Measurements from ENCODE around the gene TNFRSF1B. TPM values are rescaled to one million over a fixed set of nuclear protein-coding genes. Genes with fewer than 3 reads are reported as not detected.
"Not testable (repeated sequence)": the region's sequence is repeated elsewhere in the genome, so short reads cannot be mapped to it uniquely, and the experiment has no call there.

Gene TNFRSF1B
- total RNA-seq, 4 donors from 2014 or later: 2.1 to 17.5 (median 10.3) TPM

GRCh38 chr1:12208764-12209494 lies 42.1 kb downstream of the TNFRSF1B start:
- intact Hi-C loops (cut with DNase I): loop anchor here (2.0 kb wide), 1 partner anchor 84 kb away; no protein-coding TSS in a partner anchor
- H3K27me3 ChIP-seq: no peaks in the 10 kb centered on the region
- no peaks in the 10 kb centered on the region for H3K9me3 ChIP-seq
- peaks cover 0 to 7% (median 4%) of the 10 kb centered on the region in 3 donors for H3K36me3 ChIP-seq
- peaks cover 0 to 21% (median 5%) of the 10 kb centered on the region in 3 donors for H3K4me1 ChIP-seq
- no peak for DNase-seq
- H3K4me3 ChIP-seq: no peak overlapping the region
- H3K27ac ChIP-seq: peak overlapping the region in 1 of 4 donors; percentile 10
- peak; percentile 85 to 98 (median 96) for TF ChIP-seq CTCF (IDR thresholded peaks at IDR 0.05)
- TF ChIP-seq POLR2A (IDR thresholded peaks at IDR 0.05): no peak
- WGBS, 2 donors: 4 to 16% methylated on average over 7 to 10 of the region's 14 CpGs

- Histone ChIP-seq H3K9me3 (no peaks in the 10 kb centered on the region), H3K4me3 (no peak overlapping the region), H3K27ac (peak overlapping the region in 1 of 4 donors; percentile 10), H3K36me3 (peaks cover 0 to 7% (median 4%) of the 10 kb centered on the region in 3 donors), H3K4me1 (peaks cover 0 to 21% (median 5%) of the 10 kb centered on the region in 3 donors), H3K27me3 (no peaks in the 10 kb centered on the region)
- DNase-seq: no peak
- WGBS, 2 donors: 79 to 89% methylated on average over 1 of the region's 3 CpGs
- TF ChIP-seq POLR2A (IDR thresholded peaks at IDR 0.05) (no peak), CTCF (IDR thresholded peaks at IDR 0.05) (no peak)
- intact Hi-C loops (cut with DNase I): loop anchor here (2.0 kb wide), 1 partner anchor 85 kb away; no protein-coding TSS in a partner anchor
Measured at GRCh38 chr1:12209495-12209832, 42.7 kb downstream of the TNFRSF1B start.

GRCh38 chr1:12215118-12215961 lies 48.5 kb downstream of the TNFRSF1B start:
- Histone ChIP-seq H3K27ac (no peak overlapping the region), H3K4me1 (no peaks in the 10 kb centered on the region), H3K27me3 (peaks cover 0 to 20% (median 0%) of the 10 kb centered on the region in 4 donors), H3K36me3 (no peaks in the 10 kb centered on the region), H3K4me3 (no peak overlapping the region), H3K9me3 (no peaks in the 10 kb centered on the region)
- intact Hi-C loops (cut with DNase I): no loop called here
- DNase-seq: no peak
- WGBS, 2 donors: 85 to 87% methylated on average over 11 to 12 of the region's 12 CpGs
- TF ChIP-seq POLR2A (IDR thresholded peaks at IDR 0.05): no peak
- TF ChIP-seq CTCF (IDR thresholded peaks at IDR 0.05): no peak

- intact Hi-C loops (cut with DNase I): no loop called here
- H3K27me3 ChIP-seq: peaks cover 0 to 19% (median 0%) of the 10 kb centered on the region in 4 donors
- TF ChIP-seq CTCF (IDR thresholded peaks at IDR 0.05) (no peak), POLR2A (IDR thresholded peaks at IDR 0.05) (no peak)
- DNase-seq: no peak
- no peak overlapping the region for H3K4me3 ChIP-seq
- no peaks in the 10 kb centered on the region for H3K4me1 ChIP-seq
- no peak overlapping the region for H3K27ac ChIP-seq
- peaks cover 0 to 9% (median 0%) of the 10 kb centered on the region in 3 donors for H3K9me3 ChIP-seq
- WGBS, 2 donors: 60 to 82% methylated on average over 2 to 4 of the region's 4 CpGs
- no peaks in the 10 kb centered on the region for H3K36me3 ChIP-seq
Measured at GRCh38 chr1:12219800-12220199, 53.0 kb downstream of the TNFRSF1B start.

GRCh38 chr1:12220890-12221289 lies 54.1 kb downstream of the TNFRSF1B start:
- H3K4me3 ChIP-seq: no peak overlapping the region
- TF ChIP-seq POLR2A (IDR thresholded peaks at IDR 0.05): no peak
- no peak for TF ChIP-seq CTCF (IDR thresholded peaks at IDR 0.05)
- 0 to 33% methylated on average over 1 of the region's 2 CpGs for WGBS, 2 donors
- H3K36me3 ChIP-seq: no peaks in the 10 kb centered on the region
- peaks cover 0 to 8% (median 0%) of the 10 kb centered on the region in 4 donors for H3K27me3 ChIP-seq
- intact Hi-C loops (cut with DNase I): no loop called here
- no peak for DNase-seq
- H3K9me3 ChIP-seq: peaks cover 0 to 9% (median 0%) of the 10 kb centered on the region in 3 donors
- no peak overlapping the region for H3K27ac ChIP-seq
- no peaks in the 10 kb centered on the region for H3K4me1 ChIP-seq

- H3K4me3 ChIP-seq; DNase-seq; intact Hi-C loops (cut with DNase I); H3K9me3 ChIP-seq; H3K4me1 ChIP-seq; H3K27me3 ChIP-seq; H3K36me3 ChIP-seq; H3K27ac ChIP-seq: not testable (repeated sequence)
- WGBS, 2 donors: 95 to 100% methylated on average over 1 of the region's 1 CpG
Measured at GRCh38 chr1:12222700-12223099, 55.9 kb downstream of the TNFRSF1B start.

- 71 to 79% methylated on average over 5 to 6 of the region's 6 CpGs for WGBS, 2 donors
- H3K27me3 ChIP-seq; H3K36me3 ChIP-seq; H3K27ac ChIP-seq; H3K9me3 ChIP-seq; H3K4me3 ChIP-seq; DNase-seq; intact Hi-C loops (cut with DNase I); H3K4me1 ChIP-seq: not testable (repeated sequence)
Measured at GRCh38 chr1:12224092-12224491, 57.3 kb downstream of the TNFRSF1B start.
